NCI-H1048 (cell line): ENCODE measurements around the gene ELMO2.

ENCODE experiments used
- DNase-seq: peaks from one replicate; lab custom pipeline; 2025; lab: John Stamatoyannopoulos, UW

Gene ELMO2

GRCh38 chr20:46351357-46352058 is 54.9 kb downstream of the ELMO2 start:
- no peak for DNase-seq

DNA sequence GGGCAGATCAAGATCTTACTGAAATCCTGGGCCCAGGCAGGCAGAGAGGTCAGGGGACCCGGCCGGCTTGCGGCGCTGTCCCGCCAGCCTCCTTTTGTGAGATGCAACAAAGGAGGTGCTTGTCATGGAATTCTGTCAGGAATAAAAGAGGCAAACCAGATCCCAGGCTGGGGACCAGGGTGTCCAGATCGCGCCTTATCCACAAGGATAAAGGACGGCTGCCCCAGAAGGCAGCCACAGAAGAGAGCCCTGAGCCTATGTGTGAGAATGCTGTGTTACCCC is 55.5 kb downstream of the ELMO2 start:
- DNase-seq = no peak

GRCh38 chr20:46350201-46350985 is 56.0 kb downstream of the ELMO2 start:
- no peak for DNase-seq

- no peak for DNase-seq
These were observed 56.7 kb downstream of the ELMO2 start for GRCh38 chr20:46349742-46350056.

GRCh38 chr20:46349035-46349741 is 57.2 kb downstream of the ELMO2 start:
- no peak for DNase-seq

- no peak for DNase-seq
These were observed 58.3 kb downstream of the ELMO2 start for GRCh38 chr20:46347841-46348803.

DNA sequence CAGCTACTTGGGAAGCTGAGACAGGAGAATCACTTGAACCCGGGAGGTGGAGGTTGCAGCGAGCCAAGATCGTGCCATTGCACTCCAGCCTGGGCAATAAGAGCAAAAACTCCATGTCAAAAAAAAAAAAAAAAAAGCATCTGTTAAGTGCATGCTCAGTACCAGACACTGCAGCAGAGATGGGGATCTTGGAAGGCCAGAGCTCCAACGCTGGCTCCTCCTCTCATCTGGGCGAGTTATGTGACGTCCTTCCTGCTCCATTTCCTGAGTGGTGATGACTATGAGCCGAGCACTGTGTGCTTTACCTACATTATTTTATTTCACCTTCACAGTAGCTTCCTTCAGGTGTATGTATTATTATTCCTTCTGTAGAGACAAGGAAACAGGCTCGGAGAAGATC is 59.6 kb downstream of the ELMO2 start:
- DNase-seq = no peak

DNA sequence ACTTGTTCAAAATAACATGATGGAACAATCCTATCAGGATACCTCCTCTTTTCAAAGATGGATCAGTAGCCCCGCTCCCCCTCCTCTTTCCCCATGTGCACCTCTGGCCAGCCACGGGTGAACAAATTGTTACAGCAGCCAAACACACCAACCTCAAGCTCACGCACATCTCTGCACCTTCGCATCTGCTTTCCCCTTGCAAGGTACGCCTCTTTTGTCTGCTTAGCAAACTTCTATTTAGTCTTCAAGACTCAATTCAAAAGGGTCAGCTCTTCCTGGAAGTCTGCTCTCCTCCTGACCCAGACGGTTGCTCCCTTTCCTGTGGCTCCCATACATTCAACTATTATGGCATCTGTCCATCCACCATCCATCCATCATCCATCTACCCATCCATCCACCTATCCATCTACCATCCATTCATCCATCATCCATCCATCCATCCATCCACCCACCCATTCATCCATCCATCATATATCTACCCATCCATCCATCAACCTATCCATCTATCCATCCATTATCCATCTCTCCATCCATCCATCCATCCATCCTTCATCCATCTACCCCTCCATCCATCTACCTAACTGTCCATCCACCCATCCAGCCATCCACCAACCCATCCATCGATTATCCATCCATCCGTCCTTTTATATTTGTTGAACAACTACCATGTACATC is 61.8 kb downstream of the ELMO2 start:
- no peak for DNase-seq

DNA sequence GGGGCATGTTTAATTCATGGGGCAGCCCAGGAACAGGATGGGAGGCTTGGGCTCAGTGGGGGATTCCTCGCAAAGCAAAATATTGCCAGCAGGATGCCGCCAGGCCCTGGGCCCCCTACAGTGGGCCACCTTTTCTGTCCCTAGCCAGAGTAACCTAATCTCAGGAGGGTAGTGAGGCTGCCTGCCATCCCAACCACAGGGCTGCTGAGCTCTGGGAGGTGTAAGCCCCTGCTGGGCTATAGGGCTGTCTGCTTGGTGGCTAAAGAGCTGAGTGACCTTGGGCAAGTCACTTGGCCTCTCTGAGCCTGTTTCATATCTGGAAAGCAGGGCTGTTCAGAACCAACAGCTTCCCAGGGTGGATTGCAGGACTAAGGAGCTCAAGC is 62.4 kb downstream of the ELMO2 start:
- DNase-seq = no peak

GRCh38 chr20:46343348-46343974 is 63.0 kb downstream of the ELMO2 start:
- no peak for DNase-seq

- no peak for DNase-seq
These were observed 63.7 kb downstream of the ELMO2 start for GRCh38 chr20:46342451-46343347.

GRCh38 chr20:46342010-46342378 is 64.4 kb downstream of the ELMO2 start:
- no peak for DNase-seq

- no peak for DNase-seq
These were observed 65.1 kb downstream of the ELMO2 start for GRCh38 chr20:46341074-46342009.

GRCh38 chr20:46339037-46339436 is 67.4 kb downstream of the ELMO2 start:
- DNase-seq = no peak

- no peak for DNase-seq
These were observed 69.7 kb downstream of the ELMO2 start for GRCh38 chr20:46336735-46337134.

- DNase-seq = no peak
These were observed 72.0 kb downstream of the ELMO2 start for GRCh38 chr20:46334303-46334904.

GRCh38 chr20:46333161-46333991 is 73.0 kb downstream of the ELMO2 start:
- DNase-seq = no peak
